SK-N-SH (cell line): Measurements from ENCODE around the gene ITGA5. TPM values are rescaled to one million over a fixed set of nuclear protein-coding genes. Genes with fewer than 3 reads are reported as not detected.

Experiments
- CTCF ChIA-PET: fragments of 300-600, 350-600 bp; formaldehyde crosslinking; extraction: SDS; loops from one replicate; lab custom pipeline; 2021; lab: Yijun Ruan, JAX
- POLR2A ChIA-PET: fragments of 350-600 bp; sonication (Branson Sonifier 250); formaldehyde crosslinking; extraction: SDS; loops from one replicate; lab custom pipeline; 2020; ENCODE audit warnings: antibody characterized with exemption, inconsistent platforms; lab: Yijun Ruan, JAX
- DNase-seq: peaks from one replicate; pipeline ENCODE4 v3.0.0; 2012
- H2AFZ ChIP-seq: fragments of 200-600 bp; sonication (generic); 2 replicates; pipeline ENCODE4 v1.8.1; 2016; ENCODE audit warnings: antibody characterized with exemption, mild to moderate bottlenecking, low read depth
- H3F3A ChIP-seq: fragments of 200-600 bp; sonication (generic); replicated peaks from 2 replicates; pipeline ENCODE3; 2016; ENCODE audit warnings: antibody characterized with exemption, mild to moderate bottlenecking; ENCODE audit not compliant: insufficient read depth
- H3K27ac ChIP-seq, 2 experiments: fragments of 200-500 bp in 1 of 2; fragments of 200-600 bp in 1 of 2; sonication (Bioruptor generic) in 1 of 2; sonication (generic), shearing (Covaris generic) in 1 of 2; 2 replicates each; pipeline versions ENCODE4 v1.5.1 to v1.6.1; 2014 to 2016; ENCODE audit warnings: low read depth in 2 of 2, inconsistent platforms in 1 of 2, low read length in 1 of 2, mild to moderate bottlenecking in 1 of 2, mixed read lengths in 1 of 2
- H3K27me3 ChIP-seq: fragments of 200-600 bp; sonication (generic), shearing (Covaris generic); 2 replicates; pipeline ENCODE4 v1.6.1; 2016; ENCODE audit warnings: mixed run types; ENCODE audit not compliant: insufficient read depth
- H3K36me3 ChIP-seq, 2 experiments: fragments of 200-500 bp in 1 of 2; fragments of 200-600 bp in 1 of 2; sonication (Bioruptor generic) in 1 of 2; sonication (generic) in 1 of 2; replicated peaks in 1 of 2; 2 replicates each; pipeline versions ENCODE3 to v1.5.1; 2014 to 2016; ENCODE audit warnings: low read length in 1 of 2, mild to moderate bottlenecking in 1 of 2; ENCODE audit not compliant: insufficient read depth in 2 of 2, control insufficient read depth in 1 of 2
- H3K4me1 ChIP-seq, 2 experiments: fragments of 200-500 bp in 1 of 2; fragments of 200-600 bp in 1 of 2; sonication (Bioruptor generic) in 1 of 2; sonication (generic), shearing (Covaris generic) in 1 of 2; 2 replicates each; pipeline versions ENCODE4 v1.5.1 to v1.6.1; 2014 to 2016; ENCODE audit warnings: low read depth in 1 of 2, low read length in 1 of 2, mixed run types in 1 of 2; ENCODE audit not compliant: insufficient read depth in 2 of 2, control insufficient read depth in 1 of 2
- H3K4me2 ChIP-seq: fragments of 200-600 bp; sonication (generic), shearing (Covaris generic); 2 replicates; pipeline ENCODE4 v1.6.1; 2017; ENCODE audit warnings: mixed run types
- H3K4me3 ChIP-seq, 2 experiments: fragments of 200-500 bp in 1 of 2; fragments of 200-600 bp in 1 of 2; sonication (Bioruptor generic) in 1 of 2; sonication (generic), shearing (Covaris generic) in 1 of 2; 2 replicates each; pipeline versions ENCODE4 v1.5.1 to v1.8.1; 2014 to 2016; ENCODE audit warnings: low read depth in 2 of 2, inconsistent platforms in 1 of 2, low read length in 1 of 2, mild to moderate bottlenecking in 1 of 2, mixed read lengths in 1 of 2, moderate library complexity in 1 of 2
- H3K79me2 ChIP-seq: fragments of 200-600 bp; sonication (generic); 2 replicates; pipeline ENCODE4 v1.8.1; 2017; ENCODE audit warnings: mild to moderate bottlenecking; ENCODE audit not compliant: insufficient read depth
- H3K9ac ChIP-seq: fragments of 200-600 bp; sonication (generic); 2 replicates; pipeline ENCODE4 v1.6.1; 2017; ENCODE audit warnings: mixed run types
- H3K9me2 ChIP-seq: fragments of 200-600 bp; sonication (generic); 2 replicates; pipeline ENCODE4 v1.6.1; 2017; ENCODE audit warnings: mixed run types
- H3K9me3 ChIP-seq: fragments of 200-600 bp; sonication (generic); 2 replicates; pipeline ENCODE4 v1.6.1; 2017; ENCODE audit warnings: mixed run types, mild to moderate bottlenecking, moderate library complexity
- H4K20me1 ChIP-seq: fragments of 200-600 bp; sonication (generic); 2 replicates; pipeline ENCODE4 v1.6.1; 2017; ENCODE audit warnings: mild to moderate bottlenecking, mixed run types; ENCODE audit not compliant: insufficient read depth
- CHD2 ChIP-seq: fragments of 150-350 bp; IDR thresholded peaks from 2 replicates; pipeline ENCODE4 v1.6.1; 2018; ENCODE audit warnings: low read length; ENCODE audit not compliant: partially characterized antibody
- CTCF ChIP-seq: fragments of 200-600 bp; sonication (generic); IDR thresholded peaks from 2 replicates; pipeline ENCODE4 v1.6.1; 2017; ENCODE audit warnings: antibody characterized with exemption, mild to moderate bottlenecking, moderate library complexity
- ELF1 ChIP-seq: IDR thresholded peaks from 2 replicates; pipeline ENCODE4 v1.4.0; 2012
- EZH2phosphoT487 ChIP-seq: fragments of 200-600 bp; sonication (generic); IDR thresholded peaks from 2 replicates; pipeline ENCODE4 v1.6.1; 2017; ENCODE audit warnings: low read depth, mixed run types, mild to moderate bottlenecking, antibody characterized with exemption, moderate library complexity, borderline replicate concordance
- FOSL2 ChIP-seq: IDR thresholded peaks from 2 replicates; pipeline ENCODE4 v1.4.0; 2012; ENCODE audit warnings: low read depth, mild to moderate bottlenecking, moderate library complexity, borderline replicate concordance
- FOXJ3 ChIP-seq: sonication (generic); formaldehyde crosslinking; IDR thresholded peaks from 2 replicates; pipeline ENCODE4 v1.5.1; 2020; ENCODE audit warnings: mild to moderate bottlenecking, missing genetic modification reagents
- GABPA ChIP-seq: IDR thresholded peaks from 2 replicates; pipeline ENCODE4 v1.4.0; 2012; ENCODE audit warnings: low read depth, mild to moderate bottlenecking
- MAX ChIP-seq: IDR thresholded peaks from 2 replicates; pipeline ENCODE4 v1.4.0; 2012; ENCODE audit warnings: low read depth
- MXI1 ChIP-seq: IDR thresholded peaks from 2 replicates; pipeline ENCODE4 v1.6.1; 2012; ENCODE audit warnings: mild to moderate bottlenecking, low read depth, low read length, improper control_type of control experiment
- NFIC ChIP-seq: IDR thresholded peaks from 2 replicates; pipeline ENCODE4 v1.4.0; 2012; ENCODE audit warnings: borderline replicate concordance
- NRF1 ChIP-seq: IDR thresholded peaks from 2 replicates; pipeline ENCODE4 v1.6.1; 2012; ENCODE audit warnings: low read depth, mild to moderate bottlenecking, low read length
- POLR2AphosphoS5 ChIP-seq: IDR thresholded peaks from 2 replicates; pipeline ENCODE4 v1.6.1; 2012; ENCODE audit warnings: low read depth, low read length
- RCOR1 ChIP-seq: fragments of 150-350 bp; IDR thresholded peaks from 2 replicates; pipeline ENCODE4 v1.6.1; 2017; ENCODE audit warnings: antibody characterized with exemption, low read length
- REST ChIP-seq: IDR thresholded peaks from 2 replicates; pipeline ENCODE4 v1.6.1; 2012; ENCODE audit warnings: mild to moderate bottlenecking, low read depth, low read length, moderate library complexity
- RFX5 ChIP-seq: IDR thresholded peaks from 2 replicates; pipeline ENCODE4 v1.6.1; 2012; ENCODE audit warnings: mild to moderate bottlenecking, improper control_type of control experiment, low read length
- SMC3 ChIP-seq: IDR thresholded peaks from 2 replicates; pipeline ENCODE4 v1.6.1; 2012; ENCODE audit warnings: low read depth, low read length, improper control_type of control experiment
- TAF1 ChIP-seq: IDR thresholded peaks from 2 replicates; pipeline ENCODE4 v1.6.1; 2012; ENCODE audit warnings: low read depth, mild to moderate bottlenecking, low read length, moderate library complexity, borderline replicate concordance
- TEAD4 ChIP-seq: IDR thresholded peaks from 2 replicates; pipeline ENCODE4 v1.4.0; 2012; ENCODE audit warnings: mild to moderate bottlenecking, borderline replicate concordance; ENCODE audit not compliant: insufficient read depth
- USF1 ChIP-seq: IDR thresholded peaks from 2 replicates; pipeline ENCODE4 v1.4.0; 2012; ENCODE audit warnings: low read depth, borderline replicate concordance
- YY1 ChIP-seq: IDR thresholded peaks from 2 replicates; pipeline ENCODE4 v1.4.0; 2012; ENCODE audit warnings: low read depth, mild to moderate bottlenecking
- WGBS: methylation state at CpG from one replicate; pipeline ENCODE4 v1.1.6; 2017; ENCODE audit warnings: low lambda C conversion rate; 5-methylcytosine and 5-hydroxymethylcytosine counted together
- polyA plus RNA-seq, 3 experiments: library from polyadenylated mRNA; depleted of rRNA; stranded (reverse); fragments of >200 nt; gene quantifications; 2 replicates each; pipeline ENCODE4 v1.2.3, GENCODE V29; 2012

Gene ITGA5
- polyA plus RNA-seq, 1 of the 3 experiments (the other 2 are of a cell fraction), result 52.5 TPM

DNA sequence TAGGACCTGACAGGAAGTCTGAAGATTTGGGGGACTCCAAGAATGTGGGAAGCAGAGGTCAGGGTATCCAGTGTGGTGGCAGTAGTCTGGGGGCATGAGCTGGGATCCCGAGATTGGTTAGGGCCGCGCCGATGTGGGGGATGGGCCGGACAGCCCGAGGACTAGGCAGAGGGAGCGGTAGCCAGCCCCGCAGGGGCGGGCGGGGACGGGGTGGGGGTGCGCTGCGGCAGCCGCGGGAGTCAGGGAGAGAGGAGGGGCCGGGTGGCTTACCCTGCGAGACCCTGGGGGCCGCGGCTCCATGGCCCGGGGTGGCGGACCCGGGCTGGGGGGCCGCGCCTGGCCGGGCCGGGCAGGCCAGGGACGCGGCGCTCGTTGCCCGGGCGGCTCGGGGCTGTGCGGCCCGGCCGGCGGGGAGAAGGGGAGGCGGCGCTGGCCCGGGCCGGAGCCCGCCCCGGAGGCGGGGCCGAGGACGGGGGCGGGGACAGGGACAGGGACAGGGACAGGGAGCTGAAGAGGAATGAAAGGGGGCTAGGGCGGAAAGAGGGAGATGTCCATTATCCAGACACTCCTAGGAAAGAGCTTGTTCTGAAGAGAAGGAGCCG is 40.2 kb downstream of the ITGA5 start:
- Histone ChIP-seq H3K9ac (peak overlapping the region; percentile 52; the same call in 1 of the 2 replicates), H3K9me2 (no peaks in the 10 kb centered on the region)

More for the DNA sequence above, 40.2 kb downstream of the ITGA5 start:
- Histone ChIP-seq H3K9me3 (no peaks in the 10 kb centered on the region), H4K20me1 (no peaks in the 10 kb centered on the region), H3F3A (peaks cover 6% of the 10 kb centered on the region), H2AFZ (peak overlapping the region; percentile 84; the same call in 1 of the 2 replicates), H3K4me3 (peak overlapping the region; percentile 54 to 63), H3K4me1 (peaks cover 0 to 30% of the 10 kb centered on the region in 2 experiments; a peak in 1 of 4 replicates), H3K4me2 (peak overlapping the region; percentile 87), H3K27me3 (no peaks in the 10 kb centered on the region), H3K36me3 (no peaks in the 10 kb centered on the region), H3K79me2 (no peaks in the 10 kb centered on the region), H3K27ac (peak overlapping the region in 1 of 2 experiments; percentile 60; a peak in 3 of 4 replicates)
- 4% methylated on average over 9 of the region's 49 CpGs for WGBS
- ChIA-PET POLR2A (interaction anchor here (0.8 to 1.2 kb wide), 5 partner anchors 8 to 99 kb away, joined by 3 to 4 read pairs (median 3); partner anchors contain the start of genes CBX5 and HNRNPA1), CTCF (interaction anchor here (0.7 to 11.1 kb wide), 70 partner anchors 8 to 689 kb away, joined by 3 to 118 read pairs (median 6); partner anchors contain the start of genes COPZ1, HNRNPA1, HOXC10 and HOXC12)
- TF ChIP-seq TAF1 (no peak), FOXJ3 (CRISPR knock-in tag) (no peak), CTCF (no peak), RCOR1 (no peak), POLR2AphosphoS5 (no peak), NRF1 (no peak), EZH2phosphoT487 (no peak), GABPA (no peak), REST (no peak), MAX (no peak), TEAD4 (no peak), NFIC (no peak), CHD2 (no peak), RFX5 (no peak), MXI1 (no peak), ELF1 (no peak), FOSL2 (no peak), SMC3 (no peak), YY1 (no peak), USF1 (no peak)
- DNase-seq, result peak; percentile 93
